Upper lobe of left lung (tissue), 6 donors: Measurements from ENCODE around the gene IRF2BP1. TPM values are rescaled to one million over a fixed set of nuclear protein-coding genes. Genes with fewer than 3 reads are reported as not detected.
A peak's percentile ranks its signal among the peaks of the same experiment; 100 is the strongest.

Experiments used
- ATAC-seq, 2 donors: fragments of 200-7000 bp; cut with Tn5 transposase; one replicate each; pipeline ENCODE4 v1.9.1; 2022; ENCODE audit warnings: mild to moderate bottlenecking in 2 of 2, moderate library complexity in 2 of 2; ENCODE audit not compliant: low FRiP score in 2 of 2
- DNase-seq, 2 donors: peaks; one replicate each; pipeline ENCODE4 v3.0.0-alpha.2; 2019 to 2020
- H3K27ac ChIP-seq, 4 donors: fragments of 200-600 bp; sonication (generic); one replicate each; pipeline ENCODE4 v1.5.1; 2016 to 2019
- H3K27me3 ChIP-seq, 4 donors: fragments of 200-600 bp; sonication (generic); one replicate each; pipeline ENCODE4 v1.5.1; 2017 to 2019
- H3K36me3 ChIP-seq, 4 donors: fragments of 200-600 bp; sonication (generic); one replicate each; pipeline ENCODE4 v1.5.1; 2016 to 2019
- H3K4me1 ChIP-seq, 4 donors: fragments of 200-600 bp; sonication (generic); one replicate each; pipeline ENCODE4 v1.5.1; 2018 to 2019
- H3K4me3 ChIP-seq, 4 donors: fragments of 200-600 bp; sonication (generic); one replicate each; pipeline ENCODE4 v1.5.1; 2017 to 2019; ENCODE audit warnings: mild to moderate bottlenecking in 2 of 4, moderate library complexity in 1 of 4
- H3K9me3 ChIP-seq, 4 donors: fragments of 200-600 bp; sonication (generic); one replicate each; pipeline ENCODE4 v1.5.1; 2018 to 2019
- EP300 ChIP-seq, 4 donors: sonication (generic); formaldehyde crosslinking; IDR thresholded peaks; one replicate each; pipeline ENCODE4 v1.5.1; 2017; ENCODE audit warnings: antibody characterized with exemption in 4 of 4, control low read depth in 2 of 4
- POLR2A ChIP-seq, 4 donors: fragments of 450-650 bp; IDR thresholded peaks; one replicate each; pipeline ENCODE4 v1.5.1; 2016 to 2017; ENCODE audit warnings: antibody characterized with exemption in 4 of 4, mild to moderate bottlenecking in 2 of 4
- POLR2AphosphoS5 ChIP-seq, 2 donors: sonication (generic); formaldehyde crosslinking; IDR thresholded peaks; one replicate each; pipeline ENCODE4 v1.5.1; 2017; ENCODE audit warnings: antibody characterized with exemption in 2 of 2
- WGBS, 2 donors: methylation state at CpG; one replicate each; pipeline ENCODE4 v1.1.5; 2017 to 2018; 5-methylcytosine and 5-hydroxymethylcytosine counted together
- total RNA-seq, 6 donors: library from RNA; depleted of rRNA in 4 of 6; stranded (reverse); fragments of >200 nt in 4 of 6; gene quantifications; one replicate each; pipeline versions ENCODE4 v1.1.0 to v1.2.1, GENCODE V29; 2016 to 2021
- TF ChIP-seq, protein P1 (sequence below), 6 experiments: fragments of 450-650 bp in 4 of 6; fragments of 200-600 bp in 2 of 6; sonication (generic) in 2 of 6; IDR thresholded peaks; one replicate each; pipeline ENCODE4 v1.5.1; 2016 to 2019; ENCODE audit warnings: antibody characterized with exemption in 6 of 6
- donor health status: DM: no; HTN: no; CAD: no; lungs with moderate emphysema.
- donor health status: DM: no; HTN: yes; CAD: no; lungs with severe emphysema.

IRF2BP1 gene
- total RNA-seq, 6 donors from 2014 or later = 23.2 to 36.5 (median 30.5) TPM

GRCh38 chr19:45886427-45887199 lies 672 bp upstream of the IRF2BP1 start:
- peak; percentile 93 to 95 for ATAC-seq
- TF ChIP-seq POLR2A (IDR thresholded peaks at IDR 0.05) (peak in 3 of 4 donors; percentile 33 to 65 (median 41)), POLR2AphosphoS5 (IDR thresholded peaks at IDR 0.05) (peak; percentile 71 to 83), EP300 (IDR thresholded peaks at IDR 0.05) (no peak)
- TF ChIP-seq, protein P1, sequence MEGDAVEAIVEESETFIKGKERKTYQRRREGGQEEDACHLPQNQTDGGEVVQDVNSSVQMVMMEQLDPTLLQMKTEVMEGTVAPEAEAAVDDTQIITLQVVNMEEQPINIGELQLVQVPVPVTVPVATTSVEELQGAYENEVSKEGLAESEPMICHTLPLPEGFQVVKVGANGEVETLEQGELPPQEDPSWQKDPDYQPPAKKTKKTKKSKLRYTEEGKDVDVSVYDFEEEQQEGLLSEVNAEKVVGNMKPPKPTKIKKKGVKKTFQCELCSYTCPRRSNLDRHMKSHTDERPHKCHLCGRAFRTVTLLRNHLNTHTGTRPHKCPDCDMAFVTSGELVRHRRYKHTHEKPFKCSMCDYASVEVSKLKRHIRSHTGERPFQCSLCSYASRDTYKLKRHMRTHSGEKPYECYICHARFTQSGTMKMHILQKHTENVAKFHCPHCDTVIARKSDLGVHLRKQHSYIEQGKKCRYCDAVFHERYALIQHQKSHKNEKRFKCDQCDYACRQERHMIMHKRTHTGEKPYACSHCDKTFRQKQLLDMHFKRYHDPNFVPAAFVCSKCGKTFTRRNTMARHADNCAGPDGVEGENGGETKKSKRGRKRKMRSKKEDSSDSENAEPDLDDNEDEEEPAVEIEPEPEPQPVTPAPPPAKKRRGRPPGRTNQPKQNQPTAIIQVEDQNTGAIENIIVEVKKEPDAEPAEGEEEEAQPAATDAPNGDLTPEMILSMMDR (IDR thresholded peaks at IDR 0.05) = peak in 2 of 6 experiments; percentile 3 to 16
- Histone ChIP-seq H3K36me3 (peaks cover 0 to 24% (median 9%) of the 10 kb centered on the region in 4 donors), H3K4me3 (peak overlapping the region; percentile 39 to 84 (median 76)), H3K27me3 (no peaks in the 10 kb centered on the region), H3K27ac (peak overlapping the region; percentile 87 to 92 (median 90)), H3K9me3 (no peaks in the 10 kb centered on the region), H3K4me1 (peaks cover 35 to 52% (median 42%) of the 10 kb centered on the region in 4 donors)
- 1 to 2% methylated on average over 20 to 32 of the region's 32 CpGs for WGBS, 2 donors
- peak; percentile 84 to 88 for DNase-seq

DNA sequence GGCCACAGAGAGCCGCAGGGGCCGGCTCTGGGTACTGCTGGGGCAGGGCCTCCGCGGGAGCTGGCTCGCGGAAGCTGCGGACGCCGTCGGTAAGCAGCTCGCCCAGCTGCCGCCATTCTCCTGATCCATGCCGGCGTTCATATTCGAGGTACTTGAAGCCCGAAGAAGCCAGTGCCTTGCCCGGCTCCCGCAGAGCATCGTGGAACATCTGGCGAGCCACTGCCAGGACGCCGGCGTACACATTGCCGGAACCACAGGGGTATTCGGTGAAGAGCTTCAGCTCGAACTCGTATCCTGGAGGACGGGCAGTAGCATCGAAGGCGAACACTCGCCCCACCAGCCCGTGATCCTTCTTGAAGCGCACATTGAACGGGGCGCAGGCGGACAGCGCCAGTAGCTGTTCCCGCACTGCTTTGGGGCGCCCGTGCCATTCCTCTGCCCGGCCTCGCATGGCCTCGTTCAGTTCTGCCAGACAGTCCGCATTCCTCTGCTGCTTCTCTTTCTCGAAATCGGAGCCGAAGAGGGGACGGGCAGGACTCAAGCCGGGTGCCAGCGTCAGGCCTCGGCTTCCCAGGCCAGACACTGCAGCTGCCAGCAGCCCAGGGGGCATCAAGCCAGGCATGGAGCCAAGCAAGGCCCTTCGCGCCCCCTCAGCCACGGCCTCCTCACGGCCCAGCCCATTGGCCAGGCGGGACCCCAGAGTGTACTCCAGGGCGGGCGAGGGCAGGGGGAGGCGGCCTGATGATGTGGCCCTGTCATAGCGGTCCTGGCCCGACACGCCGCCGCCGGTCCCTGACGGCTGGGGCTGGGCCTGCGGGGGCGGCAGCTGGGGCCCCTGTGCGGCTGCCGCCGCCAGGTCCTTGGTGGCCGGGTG lies 1.0 kb downstream of the IRF2BP1 start:
- peaks cover 35 to 52% (median 42%) of the 10 kb centered on the region in 4 donors for H3K4me1 ChIP-seq
- peak overlapping the region; percentile 72 to 92 (median 82) for H3K4me3 ChIP-seq
- H3K36me3 ChIP-seq = peaks cover 0 to 12% (median 4%) of the 10 kb centered on the region in 4 donors
- ATAC-seq (no peak), DNase-seq (peak in 1 of 2 donors; percentile 81)
- H3K9me3 ChIP-seq = no peaks in the 10 kb centered on the region
- no peaks in the 10 kb centered on the region for H3K27me3 ChIP-seq
- peak overlapping the region; percentile 87 to 92 (median 90) for H3K27ac ChIP-seq
- 65 to 81% methylated on average over 54 to 56 of the region's 72 CpGs for WGBS, 2 donors
- no peak for TF ChIP-seq EP300 (IDR thresholded peaks at IDR 0.05)
- TF ChIP-seq POLR2A (IDR thresholded peaks at IDR 0.05) = no peak
- TF ChIP-seq POLR2AphosphoS5 (IDR thresholded peaks at IDR 0.05) = no peak
- TF ChIP-seq, protein P1 (IDR thresholded peaks at IDR 0.05) = no peak

DNA sequence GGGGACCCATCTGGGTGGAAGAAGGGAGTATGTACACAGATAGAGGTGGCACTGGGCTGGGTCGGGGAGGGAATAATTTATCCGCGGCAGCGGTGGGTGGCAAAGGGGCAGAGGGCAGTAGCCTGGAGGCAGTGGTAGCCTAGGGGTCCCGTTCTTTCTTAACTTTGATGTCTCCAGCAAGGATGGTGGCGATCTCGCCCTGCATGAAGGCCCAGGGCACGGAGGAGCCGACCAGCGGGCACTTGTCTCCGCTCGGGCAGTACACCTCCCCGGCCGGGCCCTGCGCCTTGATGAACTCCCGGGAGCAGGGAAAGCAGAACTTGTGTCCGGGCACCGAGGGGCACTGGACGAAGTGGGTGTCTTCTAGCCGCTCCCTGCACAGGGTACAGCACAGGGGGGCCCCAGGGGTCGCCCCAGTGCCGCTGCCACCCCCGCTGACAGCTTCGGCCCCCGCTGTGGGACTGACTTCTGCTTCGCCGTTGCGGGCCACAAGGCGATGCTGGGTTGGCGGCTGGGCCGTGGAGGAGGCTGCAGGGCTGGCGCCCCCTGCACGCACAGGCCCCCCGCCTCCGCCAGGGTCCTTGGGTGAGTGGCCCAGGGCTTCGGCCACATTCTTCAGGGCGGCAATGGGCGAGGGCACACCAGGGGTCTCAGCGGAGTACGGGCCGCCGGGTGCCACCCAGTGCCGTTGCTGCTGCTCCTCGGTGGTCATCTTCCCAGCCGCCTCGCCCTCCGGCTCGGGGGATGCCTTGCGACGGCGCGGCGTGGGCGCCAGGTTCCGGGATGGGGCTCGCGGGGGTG lies 1.9 kb downstream of the IRF2BP1 start:
- ATAC-seq = no peak
- H3K4me1 ChIP-seq = peaks cover 35 to 52% (median 42%) of the 10 kb centered on the region in 4 donors
- no peaks in the 10 kb centered on the region for H3K9me3 ChIP-seq
- 86 to 92% methylated on average over 15 to 53 of the region's 57 CpGs for WGBS, 2 donors
- H3K36me3 ChIP-seq = peaks cover 0 to 12% (median 4%) of the 10 kb centered on the region in 4 donors
- TF ChIP-seq POLR2AphosphoS5 (IDR thresholded peaks at IDR 0.05) = no peak
- TF ChIP-seq EP300 (IDR thresholded peaks at IDR 0.05) = no peak
- TF ChIP-seq POLR2A (IDR thresholded peaks at IDR 0.05) = no peak
- TF ChIP-seq, protein P1 (IDR thresholded peaks at IDR 0.05) = no peak
- DNase-seq = peak in 1 of 2 donors; percentile 87
- no peaks in the 10 kb centered on the region for H3K27me3 ChIP-seq
- H3K27ac ChIP-seq = no peak overlapping the region
- H3K4me3 ChIP-seq = peak overlapping the region in 1 of 4 donors; percentile 81

DNA sequence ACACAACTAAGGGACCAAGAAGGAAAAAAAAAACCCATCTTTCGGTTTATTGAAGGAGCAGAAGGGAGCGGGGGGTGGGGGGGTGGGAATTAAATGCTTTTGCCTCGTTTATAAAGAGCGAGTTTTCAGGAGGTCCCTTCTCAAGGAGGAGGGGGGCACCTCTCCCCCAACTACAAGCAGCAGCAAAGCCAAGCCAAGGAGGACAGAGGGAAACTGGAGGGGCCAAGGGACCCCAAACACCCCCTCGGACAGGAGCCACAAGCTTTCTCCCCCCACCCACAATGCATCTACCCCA lies 2.4 kb downstream of the IRF2BP1 start:
- Histone ChIP-seq H3K4me1 (peaks cover 35 to 52% (median 42%) of the 10 kb centered on the region in 4 donors), H3K9me3 (no peaks in the 10 kb centered on the region), H3K27me3 (no peaks in the 10 kb centered on the region), H3K27ac (no peak overlapping the region), H3K4me3 (peak overlapping the region in 1 of 4 donors; percentile 33), H3K36me3 (peaks cover 0 to 12% (median 4%) of the 10 kb centered on the region in 4 donors)
- 25 to 34% methylated on average over 5 of the region's 5 CpGs for WGBS, 2 donors
- TF ChIP-seq POLR2AphosphoS5 (IDR thresholded peaks at IDR 0.05) (no peak), POLR2A (IDR thresholded peaks at IDR 0.05) (no peak), EP300 (IDR thresholded peaks at IDR 0.05) (no peak)
- TF ChIP-seq, protein P1 (IDR thresholded peaks at IDR 0.05) = peak in 1 of 6 experiments; percentile 38
- DNase-seq = no peak
- ATAC-seq = no peak
